Measurements from ENCODE around the gene LDHAL6B. TPM values are rescaled to one million over a fixed set of nuclear protein-coding genes. Genes with fewer than 3 reads are reported as not detected.

LDHAL6B gene
- total RNA-seq, 3 donors from 2014 or later, result not detected

GRCh38 chr15:59237924-59238331, 31.3 kb downstream of the LDHAL6B start:
- intact Hi-C loops (cut with DNase I, micrococcal nuclease), result no loop called here
- Histone ChIP-seq H3K4me1 (ENCODE audit: low read depth) (no peaks in the 10 kb centered on the region), H3K36me3 (ENCODE audit: low read depth) (no peaks in the 10 kb centered on the region), H3K4me3 (no peak overlapping the region), H3K9me3 (no peaks in the 10 kb centered on the region)
- ATAC-seq (no peak), DNase-seq (no peak)
- no peak for TF ChIP-seq CTCF (IDR thresholded peaks at IDR 0.05)

GRCh38 chr15:59240036-59240435, 33.4 kb downstream of the LDHAL6B start:
- no peak for TF ChIP-seq CTCF (IDR thresholded peaks at IDR 0.05)
- Histone ChIP-seq H3K4me3 (no peak overlapping the region), H3K36me3 (ENCODE audit: low read depth) (no peaks in the 10 kb centered on the region), H3K9me3 (no peaks in the 10 kb centered on the region), H3K4me1 (ENCODE audit: low read depth) (no peaks in the 10 kb centered on the region)
- intact Hi-C loops (cut with DNase I, micrococcal nuclease), result no loop called here
- DNase-seq (no peak), ATAC-seq (no peak)

GRCh38 chr15:59242649-59243048, 36.0 kb downstream of the LDHAL6B start:
- no peak for ATAC-seq
- intact Hi-C loops (cut with DNase I, micrococcal nuclease), result no loop called here
- no peak for TF ChIP-seq CTCF (IDR thresholded peaks at IDR 0.05)
- Histone ChIP-seq H3K9me3 (no peaks in the 10 kb centered on the region), H3K4me3 (no peak overlapping the region), H3K36me3 (ENCODE audit: low read depth) (no peaks in the 10 kb centered on the region), H3K4me1 (ENCODE audit: low read depth) (no peaks in the 10 kb centered on the region)
- no peak for DNase-seq

GRCh38 chr15:59243622-59244021, 37.0 kb downstream of the LDHAL6B start:
- Histone ChIP-seq H3K9me3 (no peaks in the 10 kb centered on the region), H3K4me3 (no peak overlapping the region), H3K4me1 (ENCODE audit: low read depth) (no peaks in the 10 kb centered on the region), H3K36me3 (ENCODE audit: low read depth) (no peaks in the 10 kb centered on the region)
- no peak for ATAC-seq
- no peak for DNase-seq
- TF ChIP-seq CTCF (IDR thresholded peaks at IDR 0.05), result no peak
- intact Hi-C loops (cut with DNase I, micrococcal nuclease), result no loop called here

GRCh38 chr15:59244337-59244736, 37.7 kb downstream of the LDHAL6B start:
- ATAC-seq, result peak; percentile 15
- Histone ChIP-seq H3K9me3 (no peaks in the 10 kb centered on the region), H3K4me3 (no peak overlapping the region), H3K36me3 (ENCODE audit: low read depth) (no peaks in the 10 kb centered on the region), H3K4me1 (ENCODE audit: low read depth) (no peaks in the 10 kb centered on the region)
- no peak for TF ChIP-seq CTCF (IDR thresholded peaks at IDR 0.05)
- intact Hi-C loops (cut with DNase I, micrococcal nuclease), result no loop called here
- DNase-seq, result no peak

- intact Hi-C loops (cut with DNase I, micrococcal nuclease), result no loop called here
- ATAC-seq (no peak), DNase-seq (no peak)
- H3K9me3 ChIP-seq, result no peaks in the 10 kb centered on the region
- TF ChIP-seq CTCF (IDR thresholded peaks at IDR 0.05), result no peak
- peaks cover 3% of the 10 kb centered on the region for H3K4me1 ChIP-seq (ENCODE audit: low read depth)
- H3K36me3 ChIP-seq (ENCODE audit: low read depth), result no peaks in the 10 kb centered on the region
- no peak overlapping the region for H3K4me3 ChIP-seq
Measured at GRCh38 chr15:59245559-59245958, 38.9 kb downstream of the LDHAL6B start.
